WERI-Rb-1 (cell line): ENCODE data around the gene TEX22.

Experiments
- DNase-seq: peaks from one replicate; pipeline ENCODE4 v3.0.0-alpha.2; 2020
- H3K27ac ChIP-seq: fragments of 250-450 bp; sonication (Bioruptor Pico); 2 replicates; pipeline ENCODE4 v1.5.1; 2020; ENCODE audit warnings: mild to moderate bottlenecking, moderate library complexity
- H3K27me3 ChIP-seq: fragments of 250-450 bp; sonication (Bioruptor Pico); 2 replicates; pipeline ENCODE4 v1.5.1; 2021; ENCODE audit warnings: mild to moderate bottlenecking, low read depth, moderate library complexity; ENCODE audit not compliant: insufficient read depth, severe bottlenecking
- H3K36me3 ChIP-seq: fragments of 250-450 bp; sonication (Bioruptor Pico); 2 replicates; pipeline ENCODE4 v1.5.1; 2020; ENCODE audit warnings: mild to moderate bottlenecking, moderate library complexity
- H3K4me3 ChIP-seq: 2 replicates; pipeline ENCODE4 v1.5.1; 2011; ENCODE audit warnings: low read depth, mild to moderate bottlenecking, control low read depth, low read length
- H3K9me3 ChIP-seq: fragments of 250-450 bp; sonication (Bioruptor Pico); 2 replicates; pipeline ENCODE4 v1.5.1; 2021; ENCODE audit warnings: mild to moderate bottlenecking, moderate library complexity; ENCODE audit not compliant: severe bottlenecking
- TF ChIP-seq, protein P1 (sequence below): IDR thresholded peaks from 2 replicates; pipeline ENCODE4 v1.5.1; 2011; ENCODE audit warnings: low read depth, mild to moderate bottlenecking, control low read depth, inconsistent platforms, low read length

Gene TEX22

DNA sequence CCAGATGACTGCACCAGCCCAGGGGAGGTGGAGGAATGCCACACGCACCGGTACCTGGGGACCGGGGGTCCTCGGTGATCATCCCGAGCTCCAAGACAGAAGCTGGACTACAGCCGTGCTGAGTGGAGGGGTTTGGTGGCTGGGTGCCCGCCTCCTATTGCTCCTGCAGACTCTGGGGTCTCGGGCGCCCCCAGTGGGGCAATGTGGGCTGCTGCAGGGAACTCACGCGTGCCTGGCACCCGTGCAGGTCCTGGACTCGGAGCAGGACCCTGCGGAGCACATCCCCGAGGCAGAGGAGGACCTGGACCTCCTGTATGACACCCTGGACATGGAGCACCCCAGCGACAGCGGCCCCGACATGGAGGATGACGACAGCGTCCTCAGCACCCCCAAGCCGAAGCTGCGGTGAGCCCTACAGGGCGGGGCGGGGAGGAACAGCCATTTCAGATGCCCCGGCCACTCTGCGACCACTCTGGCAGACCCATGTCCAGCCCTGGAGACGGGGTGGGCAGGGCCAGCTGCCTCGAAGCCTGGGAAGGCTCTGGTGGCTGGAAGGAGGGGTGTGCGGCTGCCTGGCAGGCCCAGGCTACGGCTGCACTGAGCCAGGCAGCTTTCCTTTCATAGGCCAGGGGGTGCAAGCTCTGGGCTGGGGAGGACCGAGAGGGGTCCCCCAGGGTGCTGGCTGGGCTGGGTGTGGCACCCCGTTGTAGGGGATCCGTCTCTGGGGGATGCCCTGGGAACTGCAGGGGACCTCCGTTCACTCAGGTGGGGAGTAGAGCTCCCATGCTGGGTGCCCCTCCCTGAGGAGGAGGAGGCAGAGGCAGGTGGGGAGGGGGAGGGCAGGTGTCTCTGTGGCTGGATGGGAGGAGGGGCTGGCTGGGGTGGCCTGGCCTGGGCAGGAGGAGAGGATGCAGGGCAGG is 21.6 kb upstream of the TEX22 start:
- Histone ChIP-seq H3K36me3 (peaks cover 7% of the 10 kb centered on the region), H3K4me3 (no peak overlapping the region), H3K27me3 (no peaks in the 10 kb centered on the region), H3K27ac (no peak overlapping the region), H3K9me3 (peaks cover 10% of the 10 kb centered on the region)
- TF ChIP-seq, protein P1, sequence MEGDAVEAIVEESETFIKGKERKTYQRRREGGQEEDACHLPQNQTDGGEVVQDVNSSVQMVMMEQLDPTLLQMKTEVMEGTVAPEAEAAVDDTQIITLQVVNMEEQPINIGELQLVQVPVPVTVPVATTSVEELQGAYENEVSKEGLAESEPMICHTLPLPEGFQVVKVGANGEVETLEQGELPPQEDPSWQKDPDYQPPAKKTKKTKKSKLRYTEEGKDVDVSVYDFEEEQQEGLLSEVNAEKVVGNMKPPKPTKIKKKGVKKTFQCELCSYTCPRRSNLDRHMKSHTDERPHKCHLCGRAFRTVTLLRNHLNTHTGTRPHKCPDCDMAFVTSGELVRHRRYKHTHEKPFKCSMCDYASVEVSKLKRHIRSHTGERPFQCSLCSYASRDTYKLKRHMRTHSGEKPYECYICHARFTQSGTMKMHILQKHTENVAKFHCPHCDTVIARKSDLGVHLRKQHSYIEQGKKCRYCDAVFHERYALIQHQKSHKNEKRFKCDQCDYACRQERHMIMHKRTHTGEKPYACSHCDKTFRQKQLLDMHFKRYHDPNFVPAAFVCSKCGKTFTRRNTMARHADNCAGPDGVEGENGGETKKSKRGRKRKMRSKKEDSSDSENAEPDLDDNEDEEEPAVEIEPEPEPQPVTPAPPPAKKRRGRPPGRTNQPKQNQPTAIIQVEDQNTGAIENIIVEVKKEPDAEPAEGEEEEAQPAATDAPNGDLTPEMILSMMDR = no peak
- no peak for DNase-seq

DNA sequence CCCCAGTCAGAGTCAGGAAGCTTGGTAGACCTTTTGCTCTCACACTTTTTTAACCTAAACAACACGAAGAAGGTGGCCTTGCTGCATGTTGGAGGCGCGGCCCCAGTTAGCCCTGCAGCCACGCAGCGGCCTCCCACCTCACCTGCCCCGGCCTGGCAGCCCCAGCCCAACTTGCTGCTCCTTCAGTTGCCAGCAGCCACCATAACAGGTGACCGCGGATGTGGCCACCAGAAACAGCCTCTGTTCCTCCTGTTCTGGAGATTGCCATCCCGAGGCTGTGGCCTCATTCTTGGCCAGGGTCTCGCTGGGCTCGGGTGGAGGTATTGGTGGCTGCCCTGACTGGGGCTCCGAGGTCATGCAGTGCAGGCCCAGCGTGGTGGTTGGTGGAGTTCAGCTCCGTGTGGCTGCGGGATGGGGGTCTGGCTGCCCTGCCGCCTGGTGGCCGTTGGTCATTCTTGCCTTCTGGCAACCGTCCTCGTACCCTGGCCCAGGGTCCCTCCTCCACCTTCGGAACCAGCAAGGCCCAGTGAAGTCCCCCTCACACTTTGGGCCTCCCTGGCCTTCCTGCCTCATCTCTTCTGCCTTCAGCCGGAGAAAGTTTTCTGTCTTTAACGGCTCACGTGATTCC is 20.7 kb upstream of the TEX22 start:
- H3K27me3 ChIP-seq = no peaks in the 10 kb centered on the region
- H3K36me3 ChIP-seq = peaks cover 11% of the 10 kb centered on the region
- DNase-seq = no peak
- no peak overlapping the region for H3K27ac ChIP-seq
- H3K9me3 ChIP-seq = peaks cover 10% of the 10 kb centered on the region
- H3K4me3 ChIP-seq = no peak overlapping the region
- TF ChIP-seq, protein P1 = peak; percentile 22; the same call in 1 of the 2 replicates

DNA sequence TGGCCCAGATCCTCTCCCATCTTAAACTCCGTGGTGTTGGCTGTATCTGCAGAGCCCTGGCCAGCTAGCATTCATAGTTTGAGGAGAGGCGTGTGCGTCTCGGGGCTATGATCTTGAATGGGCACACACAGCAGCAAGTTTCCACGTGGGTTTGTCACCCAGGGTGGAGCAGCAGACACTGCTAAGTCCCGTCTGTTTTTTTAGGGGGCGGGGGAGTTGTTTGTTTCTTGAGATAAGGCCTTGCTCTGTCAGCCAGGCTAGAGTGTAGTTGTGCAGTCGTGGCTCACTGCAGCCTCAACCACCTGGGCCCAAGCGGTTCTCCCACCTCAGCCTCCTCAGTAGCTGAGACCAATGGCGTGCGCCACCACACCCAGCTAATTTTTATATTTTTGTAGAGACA is 20.1 kb upstream of the TEX22 start:
- peaks cover 7% of the 10 kb centered on the region for H3K9me3 ChIP-seq
- TF ChIP-seq, protein P1 = no peak
- H3K36me3 ChIP-seq = peaks cover 15% of the 10 kb centered on the region
- no peak overlapping the region for H3K4me3 ChIP-seq
- no peak for DNase-seq
- H3K27ac ChIP-seq = no peak overlapping the region
- H3K27me3 ChIP-seq = no peaks in the 10 kb centered on the region

DNA sequence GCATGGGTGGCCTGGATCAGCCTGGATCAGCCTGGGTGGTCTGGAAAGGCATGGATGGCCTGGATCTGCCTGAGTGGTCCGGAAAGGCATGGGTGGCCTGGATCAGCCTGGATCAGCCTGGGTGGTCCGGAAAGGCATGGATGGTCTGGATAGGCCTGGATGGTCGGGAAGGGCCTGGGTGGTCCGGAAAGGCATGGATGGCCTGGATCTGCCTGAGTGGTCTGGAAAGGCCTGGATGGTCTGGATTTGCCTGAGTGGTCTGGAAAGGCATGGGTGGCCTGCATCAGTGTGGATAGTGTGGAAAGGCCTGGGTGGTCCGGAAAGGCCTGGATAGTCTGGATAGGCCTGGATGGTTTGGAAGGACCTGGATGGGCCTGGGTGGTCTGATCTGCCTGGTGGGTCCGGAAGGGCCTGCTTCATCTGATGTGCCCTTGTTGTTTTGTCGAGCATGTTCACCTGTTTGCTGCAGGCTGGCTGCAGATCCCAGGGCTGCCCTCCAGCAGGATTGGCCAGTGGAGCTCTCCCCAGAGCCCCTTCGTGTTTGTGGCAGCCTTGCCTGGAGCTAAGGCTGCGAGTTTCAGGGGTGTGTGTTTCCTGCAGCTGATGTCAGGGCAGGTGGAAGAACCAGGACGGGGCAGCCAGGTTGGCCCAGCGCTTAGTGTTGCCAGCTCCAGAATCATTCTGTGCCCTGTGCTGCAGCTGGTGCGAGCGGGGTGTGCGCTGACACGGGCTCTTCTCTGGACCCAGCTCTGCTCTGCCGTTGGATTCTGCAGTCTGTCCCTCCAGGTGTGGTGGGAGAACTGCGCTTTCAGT is 19.3 kb upstream of the TEX22 start:
- H3K27me3 ChIP-seq = no peaks in the 10 kb centered on the region
- no peak overlapping the region for H3K4me3 ChIP-seq
- DNase-seq = no peak
- TF ChIP-seq, protein P1 = no peak
- no peaks in the 10 kb centered on the region for H3K9me3 ChIP-seq
- H3K27ac ChIP-seq = no peak overlapping the region
- peaks cover 22% of the 10 kb centered on the region for H3K36me3 ChIP-seq

DNA sequence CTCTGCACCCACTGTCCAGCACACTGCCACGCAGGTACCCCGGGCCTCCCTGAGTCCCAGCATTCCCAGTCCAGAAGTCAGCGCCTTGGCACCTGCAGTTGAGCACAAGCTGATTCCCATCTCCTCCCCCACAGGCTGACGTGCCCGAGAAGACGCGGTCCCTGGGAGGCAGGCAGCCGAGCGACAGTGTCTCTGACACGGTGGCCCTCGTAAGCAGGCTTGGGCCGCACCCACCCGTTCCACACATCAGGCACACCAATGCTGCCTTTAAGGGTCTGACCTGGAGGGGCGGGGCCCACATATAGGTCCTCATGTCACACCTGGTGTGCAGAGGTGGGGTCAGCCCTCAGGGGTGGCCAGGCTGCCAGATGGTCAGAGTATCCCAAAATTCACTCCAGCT is 18.4 kb upstream of the TEX22 start:
- DNase-seq = no peak
- Histone ChIP-seq H3K36me3 (peaks cover 22% of the 10 kb centered on the region), H3K27me3 (no peaks in the 10 kb centered on the region), H3K27ac (no peak overlapping the region), H3K9me3 (no peaks in the 10 kb centered on the region), H3K4me3 (no peak overlapping the region)
- TF ChIP-seq, protein P1 = no peak
